ENCODE measurements around the gene SLC35F3. TPM values are rescaled to one million over a fixed set of nuclear protein-coding genes. Genes with fewer than 3 reads are reported as not detected.

SLC35F3 gene
- polyA plus RNA-seq, 1 of the 3 experiments (the other 2 are of a cell fraction), result 0.87 TPM

DNA sequence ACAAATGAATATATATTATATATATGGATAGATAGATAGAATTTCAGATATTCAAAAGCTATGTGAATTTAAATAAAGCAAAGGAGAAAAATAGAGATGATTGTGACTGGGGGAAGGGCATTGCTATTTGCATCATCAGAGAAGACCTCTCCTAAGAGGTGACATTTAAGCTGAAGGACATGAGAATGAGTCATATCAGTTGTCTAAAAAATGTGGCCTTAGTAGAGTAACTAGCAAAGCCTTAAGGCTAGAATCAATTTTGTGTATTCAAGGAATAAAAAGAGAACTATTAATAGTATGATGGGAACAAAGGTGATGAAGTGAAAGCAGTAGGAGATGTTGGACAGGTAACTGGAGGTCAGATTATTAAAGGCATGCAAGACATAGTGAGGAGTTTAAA lies 34.8 kb upstream of the SLC35F3 start:
- Histone ChIP-seq H3K4me1 (ENCODE audit: control insufficient read depth in 1 of 2, insufficient read depth in 2 of 2, low read depth in 1 of 2, low read length in 1 of 2) (no peaks in the 10 kb centered on the region), H3K4me2 (no peak overlapping the region), H2AFZ (ENCODE audit: low read depth) (no peak overlapping the region), H3K9me3 (no peaks in the 10 kb centered on the region), H3K9me2 (no peaks in the 10 kb centered on the region), H3K9ac (no peak overlapping the region), H3F3A (replicated peaks; ENCODE audit: insufficient read depth) (no peaks in the 10 kb centered on the region), H3K36me3 (replicated peaks in 1 of 2; ENCODE audit: control insufficient read depth in 1 of 2, insufficient read depth in 2 of 2, low read length in 1 of 2) (no peaks in the 10 kb centered on the region), H3K79me2 (ENCODE audit: insufficient read depth) (no peaks in the 10 kb centered on the region), H4K20me1 (ENCODE audit: insufficient read depth) (no peaks in the 10 kb centered on the region), H3K27me3 (ENCODE audit: insufficient read depth) (no peaks in the 10 kb centered on the region), H3K4me3 (ENCODE audit: low read depth in 2 of 2, low read length in 1 of 2) (no peak overlapping the region), H3K27ac (ENCODE audit: low read depth in 2 of 2, low read length in 1 of 2) (no peak overlapping the region)
- ChIA-PET CTCF (interaction anchor here (0.9 to 1.7 kb wide), 4 partner anchors 9 to 429 kb away, joined by 3 to 5 read pairs (median 4); partner anchors contain the start of gene SLC35F3), POLR2A (no interaction called here)
- TF ChIP-seq GABPA (IDR thresholded peaks at IDR 0.05; ENCODE audit: low read depth) (no peak), SMC3 (IDR thresholded peaks at IDR 0.05; ENCODE audit: low read depth, low read length) (no peak), NRF1 (IDR thresholded peaks at IDR 0.05; ENCODE audit: low read depth, low read length) (no peak), MEF2A (IDR thresholded peaks at IDR 0.05; ENCODE audit: borderline replicate concordance, low read depth) (no peak), MXI1 (IDR thresholded peaks at IDR 0.05; ENCODE audit: low read depth, low read length) (no peak), FOSL2 (IDR thresholded peaks at IDR 0.05; ENCODE audit: borderline replicate concordance, low read depth) (no peak), GATA2 (CRISPR knock-in tag; IDR thresholded peaks at IDR 0.05) (no peak), NFIC (IDR thresholded peaks at IDR 0.05; ENCODE audit: borderline replicate concordance) (no peak), JUND (IDR thresholded peaks at IDR 0.05) (no peak), TCF12 (IDR thresholded peaks at IDR 0.05) (no peak), ELF1 (IDR thresholded peaks at IDR 0.05) (no peak), FOXJ3 (CRISPR knock-in tag; IDR thresholded peaks at IDR 0.05) (no peak)
- TF ChIP-seq, protein P1, sequence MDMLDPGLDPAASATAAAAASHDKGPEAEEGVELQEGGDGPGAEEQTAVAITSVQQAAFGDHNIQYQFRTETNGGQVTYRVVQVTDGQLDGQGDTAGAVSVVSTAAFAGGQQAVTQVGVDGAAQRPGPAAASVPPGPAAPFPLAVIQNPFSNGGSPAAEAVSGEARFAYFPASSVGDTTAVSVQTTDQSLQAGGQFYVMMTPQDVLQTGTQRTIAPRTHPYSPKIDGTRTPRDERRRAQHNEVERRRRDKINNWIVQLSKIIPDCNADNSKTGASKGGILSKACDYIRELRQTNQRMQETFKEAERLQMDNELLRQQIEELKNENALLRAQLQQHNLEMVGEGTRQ (IDR thresholded peaks at IDR 0.05; ENCODE audit: borderline replicate concordance, low read depth, low read length), result no peak
- no peak for DNase-seq

DNA sequence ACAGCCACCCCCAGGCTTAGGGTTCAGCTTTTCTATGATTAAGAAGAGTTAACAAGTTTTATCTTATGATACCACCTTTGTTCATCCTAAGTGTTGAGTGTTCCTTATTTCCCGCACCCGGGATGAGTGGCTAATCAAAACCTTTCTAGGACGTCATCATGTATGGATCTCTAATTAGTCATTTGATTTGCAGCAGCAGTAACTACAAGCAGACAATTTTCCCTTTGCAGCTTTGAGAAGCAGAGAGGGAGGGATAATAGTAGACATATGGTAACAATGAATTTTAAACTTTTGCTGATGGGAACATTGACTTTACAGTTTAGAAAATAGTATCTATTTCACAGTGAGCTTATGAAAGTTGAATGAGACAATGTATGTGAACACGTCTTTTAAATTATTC lies 30.8 kb upstream of the SLC35F3 start:
- no peaks in the 10 kb centered on the region for H3K36me3 ChIP-seq (replicated peaks in 1 of 2; ENCODE audit: control insufficient read depth in 1 of 2, insufficient read depth in 2 of 2, low read length in 1 of 2)
- CTCF ChIA-PET, result no interaction called here
- H3K4me1 ChIP-seq (ENCODE audit: control insufficient read depth in 1 of 2, insufficient read depth in 2 of 2, low read depth in 1 of 2, low read length in 1 of 2), result no peaks in the 10 kb centered on the region
- no peak overlapping the region for H3K27ac ChIP-seq (ENCODE audit: low read depth in 2 of 2, low read length in 1 of 2)
- POLR2A ChIA-PET, result no interaction called here
- no peaks in the 10 kb centered on the region for H3F3A ChIP-seq (replicated peaks; ENCODE audit: insufficient read depth)
- DNase-seq, result no peak
- no peaks in the 10 kb centered on the region for H3K9me2 ChIP-seq
- TF ChIP-seq RXRA (IDR thresholded peaks at IDR 0.05; ENCODE audit: borderline replicate concordance, low read depth) (no peak), ELF1 (IDR thresholded peaks at IDR 0.05) (no peak), EP300 (IDR thresholded peaks at IDR 0.05; ENCODE audit: borderline replicate concordance in 1 of 2, low read depth in 1 of 2, low read length in 1 of 2) (no peak), SIN3A (IDR thresholded peaks at IDR 0.05; ENCODE audit: borderline replicate concordance, low read depth, low read length) (no peak), SMC3 (IDR thresholded peaks at IDR 0.05; ENCODE audit: low read depth, low read length) (no peak), YY1 (IDR thresholded peaks at IDR 0.05; ENCODE audit: low read depth) (no peak)
- no peak overlapping the region for H3K4me2 ChIP-seq
- H3K4me3 ChIP-seq (ENCODE audit: low read depth in 2 of 2, low read length in 1 of 2), result no peak overlapping the region
- H3K9me3 ChIP-seq, result no peaks in the 10 kb centered on the region
- WGBS (ENCODE audit: low lambda C conversion rate), result 53% methylated on average over 4 of the region's 4 CpGs
- no peaks in the 10 kb centered on the region for H3K79me2 ChIP-seq (ENCODE audit: insufficient read depth)
- H2AFZ ChIP-seq (ENCODE audit: low read depth), result no peak overlapping the region
- H3K27me3 ChIP-seq (ENCODE audit: insufficient read depth), result no peaks in the 10 kb centered on the region
- no peak overlapping the region for H3K9ac ChIP-seq
- no peaks in the 10 kb centered on the region for H4K20me1 ChIP-seq (ENCODE audit: insufficient read depth)

Measured in SK-N-SH (cell line).